HepG2 (cell line): ENCODE measurements around the gene SLC12A2. TPM values are rescaled to one million over a fixed set of nuclear protein-coding genes. Genes with fewer than 3 reads are reported as not detected.

Experiments
- ATAC-seq: fragments of 200-7000 bp; cut with Tn5 transposase; 3 replicates; pipeline ENCODE4 v1.9.1; 2020; ENCODE audit warnings: mild to moderate bottlenecking, moderate library complexity
- BruUV-seq: library from RNA; stranded (reverse); fragments of 400-500 nt; replicated peaks from 2 replicates; lab custom pipeline; 2021; lab: Mats Ljungman, UMichigan
- CTCF ChIA-PET: fragments of 300-600 bp; formaldehyde crosslinking; extraction: SDS; loops from one replicate; lab custom pipeline; 2021; ENCODE audit warnings: low total read pairs, inconsistent platforms, low intra/inter-chr PET ratio; lab: Yijun Ruan, JAX
- POLR2A ChIA-PET: fragments of 350-600 bp; sonication (Branson Sonifier 250); formaldehyde crosslinking; loops from one replicate; lab custom pipeline; 2020; ENCODE audit warnings: antibody characterized with exemption, inconsistent platforms; lab: Yijun Ruan, JAX
- DNase-seq: peaks from one replicate; pipeline ENCODE4 v3.0.0-alpha.2; 2015; ENCODE audit warnings: low spot score
- FAIRE-seq: peaks from 3 replicates; lab custom pipeline; 2011; peaks lifted over from hg19 to GRCh38; lab: Jason Lieb, UNC
- H2AFZ ChIP-seq: one replicate; pipeline ENCODE4 v1.6.1; 2011; ENCODE audit warnings: low read length, inconsistent platforms
- H3K27ac ChIP-seq: fragments of 300-600 bp; 3 replicates; pipeline ENCODE4 v1.8.0; 2011; ENCODE audit warnings: mixed run types, mild to moderate bottlenecking, mixed read lengths, low read length, inconsistent platforms; ENCODE audit not compliant: insufficient read depth; ENCODE audit errors: extremely low read length
- H3K27me3 ChIP-seq, 2 experiments: fragments of 200-600 bp in 1 of 2; 2 replicates in 1 of 2; 3 replicates in 1 of 2; pipeline versions ENCODE4 v1.6.0 to v1.8.0; 2011; ENCODE audit warnings: low read length in 2 of 2, mild to moderate bottlenecking in 2 of 2, moderate library complexity in 2 of 2, inconsistent platforms in 1 of 2; ENCODE audit not compliant: insufficient read depth in 2 of 2, control insufficient read depth in 1 of 2
- H3K36me3 ChIP-seq, 2 experiments: fragments of 200-600 bp in 1 of 2; replicated peaks in 1 of 2; 2 replicates in 1 of 2; 3 replicates in 1 of 2; pipeline versions ENCODE4 v1.5.1 to v1.8.0; 2011; ENCODE audit warnings: low read length in 2 of 2, inconsistent platforms in 1 of 2; ENCODE audit not compliant: insufficient read depth in 2 of 2, control insufficient read depth in 1 of 2
- H3K4me1 ChIP-seq: 2 replicates; pipeline ENCODE4 v1.5.1; 2012; ENCODE audit warnings: low read length, inconsistent platforms; ENCODE audit not compliant: insufficient read depth
- H3K4me2 ChIP-seq: 2 replicates; pipeline ENCODE4 v1.6.0; 2011; ENCODE audit warnings: low read depth, low read length, inconsistent platforms
- H3K4me3 ChIP-seq, 3 experiments: fragments of 200-600 bp in 1 of 3; sonication (generic), shearing (Covaris generic) in 1 of 3; replicated peaks in 1 of 3; 2 replicates each; pipeline ENCODE4 v1.5.1; 2011 to 2016; ENCODE audit warnings: low read length in 3 of 3, inconsistent platforms in 2 of 3, low read depth in 2 of 3, mild to moderate bottlenecking in 2 of 3, control low read depth in 1 of 3, mixed read lengths in 1 of 3; ENCODE audit not compliant: insufficient read depth in 1 of 3
- H3K79me2 ChIP-seq: one replicate; pipeline ENCODE4 v1.6.1; 2011; ENCODE audit warnings: low read length, inconsistent platforms; ENCODE audit not compliant: insufficient read depth
- H3K9ac ChIP-seq: 2 replicates; pipeline ENCODE4 v1.6.0; 2011; ENCODE audit warnings: mild to moderate bottlenecking, low read depth, low read length, inconsistent platforms; ENCODE audit not compliant: insufficient read depth
- H3K9me3 ChIP-seq: 2 replicates; pipeline ENCODE4 v1.5.1; 2012; ENCODE audit warnings: mild to moderate bottlenecking, low read length
- H4K20me1 ChIP-seq: 2 replicates; pipeline ENCODE4 v1.6.0; 2011; ENCODE audit warnings: inconsistent platforms, mild to moderate bottlenecking, low read length, moderate library complexity; ENCODE audit not compliant: insufficient read depth
- BRF2 ChIP-seq: sonication (generic); formaldehyde crosslinking; IDR thresholded peaks from 2 replicates; pipeline ENCODE4 v1.8.1; 2022; ENCODE audit warnings: mild to moderate bottlenecking, missing genetic modification reagents
- DRAP1 ChIP-seq: IDR thresholded peaks from 2 replicates; pipeline ENCODE4 v1.6.1; 2016; ENCODE audit warnings: missing genetic modification reagents, missing compliant biosample characterization
- ELF1 ChIP-seq: sonication (generic); formaldehyde crosslinking; IDR thresholded peaks from 2 replicates; pipeline ENCODE4 v1.4.0; 2020; ENCODE audit warnings: missing genetic modification reagents
- GPBP1L1 ChIP-seq: sonication (generic); formaldehyde crosslinking; IDR thresholded peaks from 2 replicates; pipeline ENCODE4 v1.5.0; 2020; ENCODE audit warnings: mild to moderate bottlenecking, missing genetic modification reagents
- KMT2B ChIP-seq: IDR thresholded peaks from 2 replicates; pipeline ENCODE4 v1.6.1; 2016; ENCODE audit warnings: missing genetic modification reagents, missing compliant biosample characterization
- LCORL ChIP-seq, 2 experiments: fragments of 450-650 bp in 1 of 2; sonication (generic) in 1 of 2; formaldehyde crosslinking in 1 of 2; IDR thresholded peaks; 2 replicates each; pipeline versions ENCODE4 v1.5.0 to v1.6.1; 2017 to 2020; ENCODE audit warnings: antibody characterized with exemption in 1 of 2, missing genetic modification reagents in 1 of 2
- NFE2L2 ChIP-seq: fragments of 150-350 bp; IDR thresholded peaks from 2 replicates; pipeline ENCODE4 v1.6.1; 2014; ENCODE audit warnings: low read length
- ONECUT2 ChIP-seq: sonication (generic); formaldehyde crosslinking; IDR thresholded peaks from 2 replicates; pipeline ENCODE4 v1.4.0; 2020; ENCODE audit warnings: missing genetic modification reagents
- SRF ChIP-seq: IDR thresholded peaks from 2 replicates; pipeline ENCODE4 v1.6.1; 2011; ENCODE audit warnings: mild to moderate bottlenecking, low read depth, low read length, moderate library complexity
- THAP11 ChIP-seq: IDR thresholded peaks from 2 replicates; pipeline ENCODE4 v1.6.1; 2016; ENCODE audit warnings: missing biosample characterization, missing genetic modification reagents
- ZBTB39 ChIP-seq: sonication (generic); formaldehyde crosslinking; IDR thresholded peaks from 2 replicates; pipeline ENCODE4 v1.5.0; 2020; ENCODE audit warnings: missing genetic modification reagents
- ZKSCAN8 ChIP-seq: IDR thresholded peaks from 2 replicates; pipeline ENCODE4 v1.6.1; 2016; ENCODE audit warnings: borderline replicate concordance, missing genetic modification reagents, missing compliant biosample characterization
- ZNF274 ChIP-seq: sonication (generic); formaldehyde crosslinking; IDR thresholded peaks from 2 replicates; pipeline ENCODE4 v1.5.1; 2020; ENCODE audit warnings: mild to moderate bottlenecking, missing genetic modification reagents
- ZNF782 ChIP-seq: sonication (generic); formaldehyde crosslinking; IDR thresholded peaks from 2 replicates; pipeline ENCODE4 v1.4.0; 2020; ENCODE audit warnings: missing genetic modification reagents, mild to moderate bottlenecking, borderline replicate concordance
- WGBS: methylation state at CpG from one replicate; pipeline ENCODE4 v1.1.6; 2017; ENCODE audit warnings: low lambda C conversion rate; 5-methylcytosine and 5-hydroxymethylcytosine counted together
- in situ Hi-C: cut with HindIII; loops from 2 replicates; pipeline ENCODE4 v1.10.0; 2017; ENCODE audit warnings: low pct_unique_long_range_greater_than_20kb; ENCODE audit not compliant: extremely low pct_ligation_motif_present
- intact Hi-C: fragments of 100-400 bp; cut with micrococcal nuclease; formaldehyde crosslinking; loops from one replicate; pipeline ENCODE4 v1.10.0; 2022; ENCODE audit not compliant: unreplicated experiment
- polyA plus RNA-seq, 8 experiments: library from polyadenylated mRNA; depleted of rRNA in 3 of 8; stranded (reverse) in 7 of 8; unstranded in 1 of 8; fragments of >200 nt; fragmentation: Illumina TruSeq in 4 of 8; extraction: Trizol in 4 of 8; gene quantifications; 2 replicates each; pipeline versions ENCODE4 v1.2.1 to v1.2.3, GENCODE V29; 2011 to 2016; ENCODE audit warnings: low read depth in 4 of 8, missing spikeins in 1 of 8, mixed read lengths in 1 of 8; ENCODE audit not compliant: insufficient read depth in 1 of 8
- total RNA-seq, 5 experiments: library from RNA; depleted of rRNA; stranded (reverse); fragments of >200 nt; fragmentation: Illumina TruSeq; extraction: Trizol; gene quantifications; 2 replicates each; pipeline ENCODE4 v1.2.3, GENCODE V29; 2016; ENCODE audit warnings: low read depth in 1 of 5

Gene SLC12A2
- total and polyA plus RNA-seq, 2 of the 13 experiments (the other 11 are each of a cell fraction or from before 2014, with no cell fraction given): 4.0 to 9.7 TPM

- Histone ChIP-seq H4K20me1 (no peaks in the 10 kb centered on the region), H3K4me1 (no peaks in the 10 kb centered on the region), H3K9me3 (peaks cover 18% of the 10 kb centered on the region), H3K27me3 (no peaks in the 10 kb centered on the region; a peak in 1 of 5 replicates), H3K79me2 (no peaks in the 10 kb centered on the region), H3K27ac (no peak overlapping the region), H3K4me2 (no peak overlapping the region), H3K4me3 (no peak overlapping the region), H2AFZ (no peak overlapping the region), H3K36me3 (no peaks in the 10 kb centered on the region), H3K9ac (no peak overlapping the region)
- BruUV-seq: no TSS peak
- ChIA-PET CTCF (no interaction called here), POLR2A (no interaction called here)
- no peak for FAIRE-seq
- ATAC-seq: no peak
- TF ChIP-seq ZNF782 (CRISPR knock-in tag) (no peak), DRAP1 (CRISPR knock-in tag) (no peak), GPBP1L1 (CRISPR knock-in tag) (no peak), LCORL (IDR thresholded peaks at IDR 0.05) (no peak), LCORL (CRISPR knock-in tag; IDR thresholded peaks at IDR 0.05) (no peak), ONECUT2 (CRISPR knock-in tag) (no peak), KMT2B (no peak), ZNF274 (CRISPR knock-in tag) (no peak), ZKSCAN8 (CRISPR knock-in tag) (no peak), SRF (no peak), ELF1 (no peak), THAP11 (no peak), NFE2L2 (no peak), ZBTB39 (CRISPR knock-in tag) (no peak), BRF2 (CRISPR knock-in tag) (no peak)
- in situ Hi-C loops (loop anchor here (25.0 kb wide), 1 partner anchor 206 kb away; no protein-coding TSS in a partner anchor), intact Hi-C loops (no loop called here)
- DNase-seq: no peak
- 62% methylated on average over 4 of the region's 4 CpGs for WGBS
These were observed 9.8 kb downstream of the SLC12A2 start for GRCh38 chr5:128093368-128093767.
